HepG2 (cell line): ENCODE measurements around the gene APBA1. TPM values are rescaled to one million over a fixed set of nuclear protein-coding genes. Genes with fewer than 3 reads are reported as not detected.

Experiments
- ATAC-seq: fragments of 200-7000 bp; cut with Tn5 transposase; 3 replicates; pipeline ENCODE4 v1.9.1; 2020; ENCODE audit warnings: mild to moderate bottlenecking, moderate library complexity
- BruUV-seq: library from RNA; stranded (reverse); fragments of 400-500 nt; replicated peaks from 2 replicates; lab custom pipeline; 2021; lab: Mats Ljungman, UMichigan
- CTCF ChIA-PET: fragments of 300-600 bp; formaldehyde crosslinking; extraction: SDS; loops from one replicate; lab custom pipeline; 2021; ENCODE audit warnings: low total read pairs, inconsistent platforms, low intra/inter-chr PET ratio; lab: Yijun Ruan, JAX
- POLR2A ChIA-PET: fragments of 350-600 bp; sonication (Branson Sonifier 250); formaldehyde crosslinking; loops from one replicate; lab custom pipeline; 2020; ENCODE audit warnings: antibody characterized with exemption, inconsistent platforms; lab: Yijun Ruan, JAX
- DNase-seq: peaks from one replicate; pipeline ENCODE4 v3.0.0-alpha.2; 2015; ENCODE audit warnings: low spot score
- FAIRE-seq: peaks from 3 replicates; lab custom pipeline; 2011; peaks lifted over from hg19 to GRCh38; lab: Jason Lieb, UNC
- H2AFZ ChIP-seq: one replicate; pipeline ENCODE4 v1.6.1; 2011; ENCODE audit warnings: low read length, inconsistent platforms
- H3K27ac ChIP-seq: fragments of 300-600 bp; 3 replicates; pipeline ENCODE4 v1.8.0; 2011; ENCODE audit warnings: mixed run types, mild to moderate bottlenecking, mixed read lengths, low read length, inconsistent platforms; ENCODE audit not compliant: insufficient read depth; ENCODE audit errors: extremely low read length
- H3K27me3 ChIP-seq, 2 experiments: fragments of 200-600 bp in 1 of 2; 2 replicates in 1 of 2; 3 replicates in 1 of 2; pipeline versions ENCODE4 v1.6.0 to v1.8.0; 2011; ENCODE audit warnings: low read length in 2 of 2, mild to moderate bottlenecking in 2 of 2, moderate library complexity in 2 of 2, inconsistent platforms in 1 of 2; ENCODE audit not compliant: insufficient read depth in 2 of 2, control insufficient read depth in 1 of 2
- H3K36me3 ChIP-seq, 2 experiments: fragments of 200-600 bp in 1 of 2; replicated peaks in 1 of 2; 2 replicates in 1 of 2; 3 replicates in 1 of 2; pipeline versions ENCODE4 v1.5.1 to v1.8.0; 2011; ENCODE audit warnings: low read length in 2 of 2, inconsistent platforms in 1 of 2; ENCODE audit not compliant: insufficient read depth in 2 of 2, control insufficient read depth in 1 of 2
- H3K4me1 ChIP-seq: 2 replicates; pipeline ENCODE4 v1.5.1; 2012; ENCODE audit warnings: low read length, inconsistent platforms; ENCODE audit not compliant: insufficient read depth
- H3K4me2 ChIP-seq: 2 replicates; pipeline ENCODE4 v1.6.0; 2011; ENCODE audit warnings: low read depth, low read length, inconsistent platforms
- H3K4me3 ChIP-seq, 3 experiments: fragments of 200-600 bp in 1 of 3; sonication (generic), shearing (Covaris generic) in 1 of 3; replicated peaks in 1 of 3; 2 replicates each; pipeline ENCODE4 v1.5.1; 2011 to 2016; ENCODE audit warnings: low read length in 3 of 3, inconsistent platforms in 2 of 3, low read depth in 2 of 3, mild to moderate bottlenecking in 2 of 3, control low read depth in 1 of 3, mixed read lengths in 1 of 3; ENCODE audit not compliant: insufficient read depth in 1 of 3
- H3K79me2 ChIP-seq: one replicate; pipeline ENCODE4 v1.6.1; 2011; ENCODE audit warnings: low read length, inconsistent platforms; ENCODE audit not compliant: insufficient read depth
- H3K9ac ChIP-seq: 2 replicates; pipeline ENCODE4 v1.6.0; 2011; ENCODE audit warnings: mild to moderate bottlenecking, low read depth, low read length, inconsistent platforms; ENCODE audit not compliant: insufficient read depth
- H3K9me3 ChIP-seq: 2 replicates; pipeline ENCODE4 v1.5.1; 2012; ENCODE audit warnings: mild to moderate bottlenecking, low read length
- H4K20me1 ChIP-seq: 2 replicates; pipeline ENCODE4 v1.6.0; 2011; ENCODE audit warnings: inconsistent platforms, mild to moderate bottlenecking, low read length, moderate library complexity; ENCODE audit not compliant: insufficient read depth
- CCDC6 ChIP-seq: sonication (generic); formaldehyde crosslinking; IDR thresholded peaks from 2 replicates; pipeline ENCODE4 v1.8.1; 2022; ENCODE audit warnings: mild to moderate bottlenecking, missing genetic modification reagents, moderate library complexity
- ETV6 ChIP-seq: sonication (generic); formaldehyde crosslinking; conservative IDR thresholded peaks from 2 replicates; pipeline ENCODE4 v1.4.0; 2020; ENCODE audit warnings: missing genetic modification reagents
- FOXP1 ChIP-seq, 2 experiments: fragments of 450-650 bp in 1 of 2; IDR thresholded peaks; 2 replicates each; pipeline ENCODE4 v1.6.1; 2017 to 2018; ENCODE audit warnings: antibody characterized with exemption in 1 of 2
- JDP2 ChIP-seq: sonication (generic); formaldehyde crosslinking; IDR thresholded peaks from 2 replicates; pipeline ENCODE4 v1.8.1; 2022; ENCODE audit warnings: missing genetic modification reagents, borderline replicate concordance
- MYPOP ChIP-seq: sonication (generic); formaldehyde crosslinking; IDR thresholded peaks from 2 replicates; pipeline ENCODE4 v1.8.1; 2023; ENCODE audit warnings: mild to moderate bottlenecking, moderate library complexity, missing genetic modification reagents
- RBM22 ChIP-seq: fragments of 200-400 bp; formaldehyde crosslinking; optimal IDR thresholded peaks from 2 replicates; pipeline ENCODE3; 2017; ENCODE audit warnings: mild to moderate bottlenecking, low read length, moderate library complexity
- TBX2 ChIP-seq: sonication (generic); formaldehyde crosslinking; IDR thresholded peaks from 2 replicates; pipeline ENCODE4 v1.5.0; 2020; ENCODE audit warnings: missing genetic modification reagents, mild to moderate bottlenecking, borderline replicate concordance
- TRIM24 ChIP-seq: sonication (generic); formaldehyde crosslinking; IDR thresholded peaks from 2 replicates; pipeline ENCODE4 v1.8.0; 2022; ENCODE audit warnings: mild to moderate bottlenecking, missing genetic modification reagents
- ZFP1 ChIP-seq: IDR thresholded peaks from 2 replicates; pipeline ENCODE4 v1.6.1; 2016
- ZNF7 ChIP-seq: IDR thresholded peaks from 2 replicates; pipeline ENCODE4 v1.6.1; 2016; ENCODE audit warnings: missing biosample characterization, missing genetic modification reagents
- ZNF747 ChIP-seq: sonication (generic); formaldehyde crosslinking; IDR thresholded peaks from 2 replicates; pipeline ENCODE4 v1.8.1; 2023; ENCODE audit warnings: missing genetic modification reagents, mild to moderate bottlenecking, borderline replicate concordance
- ZNF766 ChIP-seq: sonication (generic); formaldehyde crosslinking; IDR thresholded peaks from 2 replicates; pipeline ENCODE4 v1.5.0; 2020; ENCODE audit warnings: missing genetic modification reagents, borderline replicate concordance
- WGBS: methylation state at CpG from one replicate; pipeline ENCODE4 v1.1.6; 2017; ENCODE audit warnings: low lambda C conversion rate; 5-methylcytosine and 5-hydroxymethylcytosine counted together
- in situ Hi-C: cut with HindIII; loops from 2 replicates; pipeline ENCODE4 v1.10.0; 2017; ENCODE audit warnings: low pct_unique_long_range_greater_than_20kb; ENCODE audit not compliant: extremely low pct_ligation_motif_present
- intact Hi-C: fragments of 100-400 bp; cut with micrococcal nuclease; formaldehyde crosslinking; loops from one replicate; pipeline ENCODE4 v1.10.0; 2022; ENCODE audit not compliant: unreplicated experiment
- polyA plus RNA-seq, 8 experiments: library from polyadenylated mRNA; depleted of rRNA in 3 of 8; stranded (reverse) in 7 of 8; unstranded in 1 of 8; fragments of >200 nt; fragmentation: Illumina TruSeq in 4 of 8; extraction: Trizol in 4 of 8; gene quantifications; 2 replicates each; pipeline versions ENCODE4 v1.2.1 to v1.2.3, GENCODE V29; 2011 to 2016; ENCODE audit warnings: low read depth in 4 of 8, missing spikeins in 1 of 8, mixed read lengths in 1 of 8; ENCODE audit not compliant: insufficient read depth in 1 of 8
- total RNA-seq, 5 experiments: library from RNA; depleted of rRNA; stranded (reverse); fragments of >200 nt; fragmentation: Illumina TruSeq; extraction: Trizol; gene quantifications; 2 replicates each; pipeline ENCODE4 v1.2.3, GENCODE V29; 2016; ENCODE audit warnings: low read depth in 1 of 5
- TF ChIP-seq, protein P1 (sequence below): conservative IDR thresholded peaks from 2 replicates; pipeline ENCODE4 v1.6.1; 2018; ENCODE audit warnings: missing genetic modification reagents
- TF ChIP-seq, protein P2 (sequence below): sonication (generic); formaldehyde crosslinking; IDR thresholded peaks from 2 replicates; pipeline ENCODE4 v1.4.0; 2020; ENCODE audit warnings: missing genetic modification reagents
- TF ChIP-seq, protein P3 (sequence below), 2 experiments: IDR thresholded peaks; 2 replicates each; pipeline ENCODE4 v1.6.1; 2011 to 2012; ENCODE audit warnings: low read length in 2 of 2, borderline replicate concordance in 1 of 2, low read depth in 1 of 2, mild to moderate bottlenecking in 1 of 2, moderate library complexity in 1 of 2
- TF ChIP-seq, protein P4 (sequence below): sonication (generic); IDR thresholded peaks from 2 replicates; pipeline ENCODE4 v1.6.1; 2016; ENCODE audit warnings: low read depth, borderline replicate concordance

The APBA1 gene
- total and polyA plus RNA-seq, 2 of the 13 experiments (the other 11 are each of a cell fraction or from before 2014, with no cell fraction given), result 0.15 TPM; not detected in 1

DNA sequence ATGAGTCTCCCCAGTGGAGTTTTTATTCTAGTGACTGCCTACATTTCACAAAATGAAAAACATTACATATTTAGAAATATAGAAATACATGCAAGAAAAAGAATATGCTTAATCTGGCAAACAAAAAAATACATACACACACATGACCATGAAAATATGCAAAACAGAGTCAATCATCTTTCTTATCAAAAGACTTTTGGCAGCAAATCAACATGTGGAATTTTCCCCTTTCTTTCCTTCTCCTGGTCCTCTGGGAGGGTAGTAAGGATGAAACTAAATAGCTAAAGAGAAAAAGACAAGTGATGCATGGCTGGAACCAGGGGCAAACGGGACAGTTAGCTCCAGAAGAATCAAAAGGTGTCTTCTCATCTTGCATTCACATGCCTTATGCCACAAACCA lies 69.4 kb downstream of the APBA1 start (continued):
- TF ChIP-seq MYPOP (no peak), ZNF7 (no peak), CCDC6 (CRISPR knock-in tag) (no peak), TRIM24 (no peak)
- TF ChIP-seq, all 625 proteins: peak for 0

- FAIRE-seq, result no peak
- H2AFZ ChIP-seq, result no peak overlapping the region
- H3K9ac ChIP-seq, result no peak overlapping the region
- in situ Hi-C loops (no loop called here), intact Hi-C loops (no loop called here)
- BruUV-seq, result no TSS peak
- H3K4me1 ChIP-seq, result no peaks in the 10 kb centered on the region
- H3K4me2 ChIP-seq, result no peak overlapping the region
- WGBS, result 4% methylated on average over 1 of the region's 1 CpG
- POLR2A ChIA-PET, result no interaction called here
- H3K36me3 ChIP-seq, result no peaks in the 10 kb centered on the region
- H3K27ac ChIP-seq, result no peak overlapping the region
- H3K27me3 ChIP-seq, result no peaks in the 10 kb centered on the region; a peak in 1 of 5 replicates
- H3K79me2 ChIP-seq, result no peaks in the 10 kb centered on the region
- DNase-seq, result no peak
- no peaks in the 10 kb centered on the region for H4K20me1 ChIP-seq
- no peaks in the 10 kb centered on the region for H3K9me3 ChIP-seq
- ATAC-seq, result no peak
- CTCF ChIA-PET, result no interaction called here
- H3K4me3 ChIP-seq, result no peak overlapping the region
- TF ChIP-seq JDP2, result no peak
- TF ChIP-seq, protein P1, sequence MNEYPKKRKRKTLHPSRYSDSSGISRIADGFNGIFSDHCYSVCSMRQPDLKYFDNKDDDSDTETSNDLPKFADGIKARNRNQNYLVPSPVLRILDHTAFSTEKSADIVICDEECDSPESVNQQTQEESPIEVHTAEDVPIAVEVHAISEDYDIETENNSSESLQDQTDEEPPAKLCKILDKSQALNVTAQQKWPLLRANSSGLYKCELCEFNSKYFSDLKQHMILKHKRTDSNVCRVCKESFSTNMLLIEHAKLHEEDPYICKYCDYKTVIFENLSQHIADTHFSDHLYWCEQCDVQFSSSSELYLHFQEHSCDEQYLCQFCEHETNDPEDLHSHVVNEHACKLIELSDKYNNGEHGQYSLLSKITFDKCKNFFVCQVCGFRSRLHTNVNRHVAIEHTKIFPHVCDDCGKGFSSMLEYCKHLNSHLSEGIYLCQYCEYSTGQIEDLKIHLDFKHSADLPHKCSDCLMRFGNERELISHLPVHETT (CRISPR knock-in tag), result no peak
- no peak for TF ChIP-seq ZNF747 (CRISPR knock-in tag)
- TF ChIP-seq, protein P2, sequence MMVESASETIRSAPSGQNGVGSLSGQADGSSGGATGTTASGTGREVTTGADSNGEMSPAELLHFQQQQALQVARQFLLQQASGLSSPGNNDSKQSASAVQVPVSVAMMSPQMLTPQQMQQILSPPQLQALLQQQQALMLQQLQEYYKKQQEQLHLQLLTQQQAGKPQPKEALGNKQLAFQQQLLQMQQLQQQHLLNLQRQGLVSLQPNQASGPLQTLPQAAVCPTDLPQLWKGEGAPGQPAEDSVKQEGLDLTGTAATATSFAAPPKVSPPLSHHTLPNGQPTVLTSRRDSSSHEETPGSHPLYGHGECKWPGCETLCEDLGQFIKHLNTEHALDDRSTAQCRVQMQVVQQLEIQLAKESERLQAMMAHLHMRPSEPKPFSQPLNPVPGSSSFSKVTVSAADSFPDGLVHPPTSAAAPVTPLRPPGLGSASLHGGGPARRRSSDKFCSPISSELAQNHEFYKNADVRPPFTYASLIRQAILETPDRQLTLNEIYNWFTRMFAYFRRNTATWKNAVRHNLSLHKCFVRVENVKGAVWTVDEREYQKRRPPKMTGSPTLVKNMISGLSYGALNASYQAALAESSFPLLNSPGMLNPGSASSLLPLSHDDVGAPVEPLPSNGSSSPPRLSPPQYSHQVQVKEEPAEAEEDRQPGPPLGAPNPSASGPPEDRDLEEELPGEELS (CRISPR knock-in tag), result no peak
- no peak for TF ChIP-seq TBX2 (CRISPR knock-in tag)
- TF ChIP-seq ETV6, result no peak
- TF ChIP-seq ZNF766 (CRISPR knock-in tag), result no peak
- TF ChIP-seq, protein P3, sequence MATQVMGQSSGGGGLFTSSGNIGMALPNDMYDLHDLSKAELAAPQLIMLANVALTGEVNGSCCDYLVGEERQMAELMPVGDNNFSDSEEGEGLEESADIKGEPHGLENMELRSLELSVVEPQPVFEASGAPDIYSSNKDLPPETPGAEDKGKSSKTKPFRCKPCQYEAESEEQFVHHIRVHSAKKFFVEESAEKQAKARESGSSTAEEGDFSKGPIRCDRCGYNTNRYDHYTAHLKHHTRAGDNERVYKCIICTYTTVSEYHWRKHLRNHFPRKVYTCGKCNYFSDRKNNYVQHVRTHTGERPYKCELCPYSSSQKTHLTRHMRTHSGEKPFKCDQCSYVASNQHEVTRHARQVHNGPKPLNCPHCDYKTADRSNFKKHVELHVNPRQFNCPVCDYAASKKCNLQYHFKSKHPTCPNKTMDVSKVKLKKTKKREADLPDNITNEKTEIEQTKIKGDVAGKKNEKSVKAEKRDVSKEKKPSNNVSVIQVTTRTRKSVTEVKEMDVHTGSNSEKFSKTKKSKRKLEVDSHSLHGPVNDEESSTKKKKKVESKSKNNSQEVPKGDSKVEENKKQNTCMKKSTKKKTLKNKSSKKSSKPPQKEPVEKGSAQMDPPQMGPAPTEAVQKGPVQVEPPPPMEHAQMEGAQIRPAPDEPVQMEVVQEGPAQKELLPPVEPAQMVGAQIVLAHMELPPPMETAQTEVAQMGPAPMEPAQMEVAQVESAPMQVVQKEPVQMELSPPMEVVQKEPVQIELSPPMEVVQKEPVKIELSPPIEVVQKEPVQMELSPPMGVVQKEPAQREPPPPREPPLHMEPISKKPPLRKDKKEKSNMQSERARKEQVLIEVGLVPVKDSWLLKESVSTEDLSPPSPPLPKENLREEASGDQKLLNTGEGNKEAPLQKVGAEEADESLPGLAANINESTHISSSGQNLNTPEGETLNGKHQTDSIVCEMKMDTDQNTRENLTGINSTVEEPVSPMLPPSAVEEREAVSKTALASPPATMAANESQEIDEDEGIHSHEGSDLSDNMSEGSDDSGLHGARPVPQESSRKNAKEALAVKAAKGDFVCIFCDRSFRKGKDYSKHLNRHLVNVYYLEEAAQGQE (IDR thresholded peaks at IDR 0.05; ENCODE audit: borderline replicate concordance in 1 of 2, low read depth in 1 of 2, low read length in 2 of 2), result no peak
- TF ChIP-seq RBM22, result no peak
- no peak for TF ChIP-seq FOXP1 (IDR thresholded peaks at IDR 0.05)
- no peak for TF ChIP-seq FOXP1 (CRISPR knock-in tag; IDR thresholded peaks at IDR 0.05)
- TF ChIP-seq, protein P4, sequence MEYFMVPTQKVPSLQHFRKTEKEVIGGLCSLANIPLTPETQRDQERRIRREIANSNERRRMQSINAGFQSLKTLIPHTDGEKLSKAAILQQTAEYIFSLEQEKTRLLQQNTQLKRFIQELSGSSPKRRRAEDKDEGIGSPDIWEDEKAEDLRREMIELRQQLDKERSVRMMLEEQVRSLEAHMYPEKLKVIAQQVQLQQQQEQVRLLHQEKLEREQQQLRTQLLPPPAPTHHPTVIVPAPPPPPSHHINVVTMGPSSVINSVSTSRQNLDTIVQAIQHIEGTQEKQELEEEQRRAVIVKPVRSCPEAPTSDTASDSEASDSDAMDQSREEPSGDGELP, result no peak
- no peak for TF ChIP-seq ZFP1 (CRISPR knock-in tag)
Observed at GRCh38 chr9:69601698-69602097, 70.5 kb downstream of the APBA1 start.
